Left renal pelvis (tissue), 4 donors: ENCODE measurements around the gene CYP2U1. TPM values are rescaled to one million over a fixed set of nuclear protein-coding genes. Genes with fewer than 3 reads are reported as not detected.
"Not testable (repeated sequence)": the region's sequence is repeated elsewhere in the genome, so short reads cannot be mapped to it uniquely, and the experiment has no call there.

Source experiments
- DNase-seq, 4 donors: peaks; one replicate each; pipeline ENCODE4 v3.0.0-alpha.2; 2013; ENCODE audit warnings: low read depth in 4 of 4, low spot score in 3 of 4
- polyA plus RNA-seq, 4 donors: library from polyadenylated mRNA; unstranded; fragments of 120-200 nt; gene quantifications; one replicate each; pipeline ENCODE4 v1.2.1, GENCODE V29; 2013; ENCODE audit not compliant: insufficient read length in 4 of 4

CYP2U1 gene
- polyA plus RNA-seq, 4 donors: 4.4 to 8.7 (median 6.2) TPM

- no peak for DNase-seq
Measured at GRCh38 chr4:107916623-107917022, 14.7 kb upstream of the CYP2U1 start.

- no peak for DNase-seq
Measured at GRCh38 chr4:107917500-107917899, 13.8 kb upstream of the CYP2U1 start.

GRCh38 chr4:107922486-107923473, 8.6 kb upstream of the CYP2U1 start:
- no peak for DNase-seq

GRCh38 chr4:107925713-107926112, 5.6 kb upstream of the CYP2U1 start:
- not testable (repeated sequence) for DNase-seq

GRCh38 chr4:107926875-107927274, 4.5 kb upstream of the CYP2U1 start:
- DNase-seq: not testable (repeated sequence)

- DNase-seq: peak in 2 of 4 donors; percentile 1 to 10
Measured at GRCh38 chr4:107931775-107932321, 499 bp downstream of the CYP2U1 start.

GRCh38 chr4:107935246-107935645, 3.9 kb downstream of the CYP2U1 start:
- DNase-seq: no peak

GRCh38 chr4:107937040-107937439, 5.7 kb downstream of the CYP2U1 start:
- DNase-seq: no peak

GRCh38 chr4:107939307-107939706, 8.0 kb downstream of the CYP2U1 start:
- no peak for DNase-seq

GRCh38 chr4:107945809-107946208, 14.5 kb downstream of the CYP2U1 start:
- DNase-seq: no peak

- DNase-seq: no peak
Measured at GRCh38 chr4:107950746-107951540, 19.6 kb downstream of the CYP2U1 start.

- DNase-seq: no peak
Measured at GRCh38 chr4:107951551-107951950, 20.2 kb downstream of the CYP2U1 start.

GRCh38 chr4:107956011-107956410, 24.7 kb downstream of the CYP2U1 start:
- no peak for DNase-seq

- no peak for DNase-seq
Measured at GRCh38 chr4:107966903-107967302, 35.6 kb downstream of the CYP2U1 start.

GRCh38 chr4:107967519-107967918, 36.2 kb downstream of the CYP2U1 start:
- not testable (repeated sequence) for DNase-seq

- not testable (repeated sequence) for DNase-seq
Measured at GRCh38 chr4:107967921-107968320, 36.6 kb downstream of the CYP2U1 start.

GRCh38 chr4:107970063-107970798, 38.9 kb downstream of the CYP2U1 start:
- DNase-seq: no peak

- DNase-seq: no peak
Measured at GRCh38 chr4:107972605-107973004, 41.3 kb downstream of the CYP2U1 start.

- DNase-seq: no peak
Measured at GRCh38 chr4:107974523-107974922, 43.2 kb downstream of the CYP2U1 start.

GRCh38 chr4:107977482-107977881, 46.1 kb downstream of the CYP2U1 start:
- no peak for DNase-seq
